SU-DHL-6 (cell line): ENCODE data around the gene MPI.

Experiments
- EZH2phosphoT487 ChIP-seq: fragments of 200-600 bp; sonication (generic), shearing (Covaris generic); conservative IDR thresholded peaks from 2 replicates; pipeline ENCODE4 v1.6.1; 2018; ENCODE audit warnings: mild to moderate bottlenecking, antibody characterized with exemption, low read length, moderate library complexity, mixed read lengths
- TF ChIP-seq, protein P1 (sequence below): fragments of 200-600 bp; sonication (generic); IDR thresholded peaks from one replicate; pipeline ENCODE4 v1.5.1; 2017; ENCODE audit warnings: antibody characterized with exemption, mild to moderate bottlenecking, low read length, moderate library complexity; ENCODE audit not compliant: insufficient read depth, poor library complexity, severe bottlenecking

DNA sequence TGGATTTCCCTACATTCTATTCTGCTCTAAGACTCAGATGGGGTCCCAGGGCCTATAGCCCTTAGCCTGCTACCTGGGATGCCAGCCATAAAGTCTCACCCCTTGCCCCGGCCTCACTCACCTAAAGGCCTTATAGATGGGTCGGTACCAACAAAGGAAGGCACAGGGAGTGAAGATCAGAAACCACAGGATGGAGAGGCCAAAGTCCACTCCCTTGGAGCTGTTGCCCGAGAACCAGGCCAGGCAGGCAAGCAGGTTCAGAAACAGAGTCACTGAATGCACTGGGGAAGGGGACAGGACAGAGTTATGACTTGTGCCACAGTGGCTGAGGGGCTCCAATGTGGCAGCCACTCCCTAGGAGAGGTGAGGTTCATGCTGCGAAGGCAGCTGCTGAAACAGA, 39.4 kb upstream of the MPI start:
- TF ChIP-seq EZH2phosphoT487 = no peak
- TF ChIP-seq, protein P1, sequence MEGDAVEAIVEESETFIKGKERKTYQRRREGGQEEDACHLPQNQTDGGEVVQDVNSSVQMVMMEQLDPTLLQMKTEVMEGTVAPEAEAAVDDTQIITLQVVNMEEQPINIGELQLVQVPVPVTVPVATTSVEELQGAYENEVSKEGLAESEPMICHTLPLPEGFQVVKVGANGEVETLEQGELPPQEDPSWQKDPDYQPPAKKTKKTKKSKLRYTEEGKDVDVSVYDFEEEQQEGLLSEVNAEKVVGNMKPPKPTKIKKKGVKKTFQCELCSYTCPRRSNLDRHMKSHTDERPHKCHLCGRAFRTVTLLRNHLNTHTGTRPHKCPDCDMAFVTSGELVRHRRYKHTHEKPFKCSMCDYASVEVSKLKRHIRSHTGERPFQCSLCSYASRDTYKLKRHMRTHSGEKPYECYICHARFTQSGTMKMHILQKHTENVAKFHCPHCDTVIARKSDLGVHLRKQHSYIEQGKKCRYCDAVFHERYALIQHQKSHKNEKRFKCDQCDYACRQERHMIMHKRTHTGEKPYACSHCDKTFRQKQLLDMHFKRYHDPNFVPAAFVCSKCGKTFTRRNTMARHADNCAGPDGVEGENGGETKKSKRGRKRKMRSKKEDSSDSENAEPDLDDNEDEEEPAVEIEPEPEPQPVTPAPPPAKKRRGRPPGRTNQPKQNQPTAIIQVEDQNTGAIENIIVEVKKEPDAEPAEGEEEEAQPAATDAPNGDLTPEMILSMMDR = no peak
